Measurements from ENCODE around the gene SIGLEC15.

Gene SIGLEC15

DNA sequence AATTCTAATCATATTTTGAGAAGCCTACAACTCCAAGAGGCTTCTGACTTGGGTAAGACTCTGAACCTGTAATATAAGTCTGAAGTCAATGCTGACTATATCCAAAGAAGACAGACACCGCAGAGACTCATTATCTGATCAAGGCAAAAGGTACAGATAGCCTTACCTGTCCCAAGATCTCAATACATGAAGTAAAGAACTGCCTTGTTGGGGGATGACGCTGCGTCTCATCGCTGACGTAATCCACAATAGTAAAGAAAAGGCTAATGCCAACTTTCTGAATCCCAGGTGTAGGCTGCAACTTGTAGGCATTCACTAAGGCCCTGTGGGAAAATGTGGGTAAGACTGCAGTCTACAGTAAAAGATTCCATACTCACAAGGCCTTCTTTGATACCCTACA, 62.1 kb downstream of the SIGLEC15 start:
- no peak for DNase-seq

DNA sequence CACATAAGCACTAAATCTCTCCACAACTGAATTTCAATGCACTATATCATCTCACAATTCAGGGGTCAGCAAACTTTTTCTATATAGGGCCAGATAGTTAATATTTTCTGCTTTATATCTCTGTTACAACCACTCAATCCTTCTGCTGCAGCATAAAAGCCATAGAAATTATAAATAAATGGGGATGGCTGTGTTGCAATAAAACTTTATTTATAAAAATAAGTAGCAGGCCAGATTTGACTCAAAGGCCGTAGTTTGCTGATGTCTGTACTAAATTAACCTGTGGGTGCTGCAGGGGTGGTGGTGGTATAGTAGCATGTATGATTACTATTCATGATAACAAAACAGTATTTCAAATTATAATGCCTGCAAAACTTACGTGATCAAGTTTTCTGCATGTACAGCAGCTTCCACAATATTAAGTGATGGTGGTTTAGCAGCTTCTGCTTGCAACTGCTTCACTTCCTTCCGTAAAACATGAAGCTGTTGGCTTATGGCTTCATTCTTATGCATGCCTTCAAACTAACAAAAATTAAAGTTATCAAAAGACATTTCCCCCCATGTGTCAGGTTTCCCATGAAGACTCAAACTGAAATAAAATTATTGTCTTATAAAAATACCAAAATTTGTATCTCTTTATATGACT, 64.1 kb downstream of the SIGLEC15 start:
- DNase-seq = no peak

DNA sequence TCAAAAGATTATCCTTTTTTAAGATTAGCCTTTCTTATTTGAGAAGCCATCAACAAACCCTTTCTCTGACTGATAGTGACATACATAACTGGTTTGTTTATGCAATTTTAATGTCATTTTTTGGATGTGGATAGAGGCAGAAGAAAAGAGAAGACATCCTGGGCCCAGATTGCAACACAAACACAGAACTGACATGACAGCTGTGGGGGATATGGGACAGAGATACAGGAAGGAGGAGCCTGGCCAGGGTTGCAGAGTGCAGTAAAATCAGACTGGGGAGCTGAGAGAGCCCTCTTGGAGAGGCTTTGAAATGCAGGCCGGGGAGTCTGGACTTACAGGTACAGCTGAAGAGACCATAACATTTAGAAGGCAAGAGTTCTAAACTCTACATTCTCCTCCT, 65.1 kb downstream of the SIGLEC15 start:
- no peak for DNase-seq

DNA sequence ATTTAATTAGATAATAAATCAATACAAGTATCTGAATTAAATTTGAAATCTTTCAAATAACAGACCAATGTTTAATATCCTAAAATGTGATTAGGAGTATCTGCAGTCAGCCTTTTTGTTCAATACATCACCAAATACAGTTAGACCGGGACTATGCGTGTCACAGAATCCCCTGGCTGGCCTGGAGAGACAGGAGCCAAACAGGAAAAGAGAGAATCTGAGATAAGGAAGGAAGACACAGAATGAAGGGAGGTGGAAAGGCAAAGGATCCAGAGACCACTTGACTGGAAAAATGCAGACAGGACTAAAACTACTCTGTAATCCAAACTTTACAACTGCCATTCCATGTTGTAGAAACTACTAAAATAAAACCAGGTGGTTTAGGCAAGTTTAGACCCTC, 66.3 kb downstream of the SIGLEC15 start:
- DNase-seq = no peak

Measured in activated CD4-positive, alpha-beta T cell treated with anti-CD3 and anti-CD28 coated beads for 1 hour (primary cell).